ENCODE measurements around the gene SVIL. TPM values are rescaled to one million over a fixed set of nuclear protein-coding genes. Genes with fewer than 3 reads are reported as not detected.
"Not testable (repeated sequence)": the region's sequence is repeated elsewhere in the genome, so short reads cannot be mapped to it uniquely, and the experiment has no call there.

SVIL gene
- total RNA-seq, 2 experiments from 2014 or later: 0.47 to 1.5 TPM

DNA sequence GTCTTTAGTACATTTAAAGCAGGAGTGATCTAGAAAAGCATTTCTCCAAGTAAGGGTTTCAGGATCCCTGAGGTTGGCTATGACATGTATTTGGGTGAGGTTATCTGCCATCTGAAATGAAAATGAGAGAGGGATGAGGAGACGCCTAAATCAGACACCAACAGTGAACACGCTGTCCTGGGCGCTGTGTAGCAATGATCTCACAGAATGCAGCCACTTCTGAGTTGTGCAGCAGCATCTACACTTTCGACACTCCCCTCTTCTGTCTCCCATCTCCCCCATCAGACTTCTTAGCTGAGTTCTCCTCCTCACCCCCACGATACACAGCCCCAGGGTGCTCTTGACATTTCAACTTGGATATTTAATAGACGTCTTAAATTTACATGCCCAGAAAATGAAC is 95.4 kb downstream of the SVIL start:
- no peak overlapping the region for H3K4me2 ChIP-seq (ENCODE audit: low read length)
- H3K27ac ChIP-seq (ENCODE audit: low read depth, low read length, poor library complexity, severe bottlenecking): no peak overlapping the region
- TF ChIP-seq, protein P1, sequence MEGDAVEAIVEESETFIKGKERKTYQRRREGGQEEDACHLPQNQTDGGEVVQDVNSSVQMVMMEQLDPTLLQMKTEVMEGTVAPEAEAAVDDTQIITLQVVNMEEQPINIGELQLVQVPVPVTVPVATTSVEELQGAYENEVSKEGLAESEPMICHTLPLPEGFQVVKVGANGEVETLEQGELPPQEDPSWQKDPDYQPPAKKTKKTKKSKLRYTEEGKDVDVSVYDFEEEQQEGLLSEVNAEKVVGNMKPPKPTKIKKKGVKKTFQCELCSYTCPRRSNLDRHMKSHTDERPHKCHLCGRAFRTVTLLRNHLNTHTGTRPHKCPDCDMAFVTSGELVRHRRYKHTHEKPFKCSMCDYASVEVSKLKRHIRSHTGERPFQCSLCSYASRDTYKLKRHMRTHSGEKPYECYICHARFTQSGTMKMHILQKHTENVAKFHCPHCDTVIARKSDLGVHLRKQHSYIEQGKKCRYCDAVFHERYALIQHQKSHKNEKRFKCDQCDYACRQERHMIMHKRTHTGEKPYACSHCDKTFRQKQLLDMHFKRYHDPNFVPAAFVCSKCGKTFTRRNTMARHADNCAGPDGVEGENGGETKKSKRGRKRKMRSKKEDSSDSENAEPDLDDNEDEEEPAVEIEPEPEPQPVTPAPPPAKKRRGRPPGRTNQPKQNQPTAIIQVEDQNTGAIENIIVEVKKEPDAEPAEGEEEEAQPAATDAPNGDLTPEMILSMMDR (conservative IDR thresholded peaks at IDR 0.05; ENCODE audit: low read length): no peak
- TF ChIP-seq EZH2phosphoT487 (IDR thresholded peaks at IDR 0.05; ENCODE audit: borderline replicate concordance, low read depth, low read length): no peak
- H3K36me3 ChIP-seq (ENCODE audit: insufficient read depth, low read length): no peaks in the 10 kb centered on the region
- CTCF ChIA-PET (ENCODE audit: unreplicated experiment): no interaction called here
- no TSS peak for BruUV-seq (replicated peaks)
- intact Hi-C loops (cut with micrococcal nuclease; ENCODE audit: unreplicated experiment): no loop called here
- H3K4me1 ChIP-seq (ENCODE audit: insufficient read depth, low read length, poor library complexity, severe bottlenecking): peaks cover 9% of the 10 kb centered on the region
- DNase-seq (ENCODE audit: low spot score): no peak
- no peaks in the 10 kb centered on the region for H3K79me2 ChIP-seq (ENCODE audit: insufficient read depth, low read depth, low read length)
- no peak overlapping the region for H3K4me3 ChIP-seq (ENCODE audit: low read depth, low read length, poor library complexity, severe bottlenecking)
- H3K9me2 ChIP-seq (ENCODE audit: insufficient read depth, low read length): no peaks in the 10 kb centered on the region
- POLR2A ChIA-PET: no interaction called here
- no peaks in the 10 kb centered on the region for H3K9me3 ChIP-seq (ENCODE audit: low read length)
- no peak overlapping the region for H2AFZ ChIP-seq (ENCODE audit: low read length)
- no peaks in the 10 kb centered on the region for H4K20me1 ChIP-seq (ENCODE audit: insufficient read depth, low read length)

DNA sequence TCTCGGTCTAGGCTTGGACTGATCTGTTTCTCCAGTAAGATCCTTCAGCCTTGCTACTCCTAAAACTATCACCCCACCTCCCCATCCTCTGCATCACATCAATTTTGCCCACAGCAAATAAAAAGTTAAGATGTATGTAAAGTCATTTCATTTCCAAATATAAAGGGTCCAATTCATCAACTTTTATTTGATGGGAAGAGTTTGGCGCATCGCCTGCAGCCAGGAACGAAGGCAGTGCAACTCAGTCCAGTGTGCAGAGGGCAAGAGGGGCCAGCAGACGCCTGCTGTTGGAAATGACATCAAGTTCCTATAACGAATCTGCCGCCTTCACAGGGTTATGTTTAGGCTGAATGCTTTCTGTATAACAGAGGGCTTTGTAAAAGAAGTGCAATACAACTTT is 97.0 kb downstream of the SVIL start:
- ChIA-PET POLR2A (no interaction called here), CTCF (ENCODE audit: unreplicated experiment) (no interaction called here)
- intact Hi-C loops (cut with micrococcal nuclease; ENCODE audit: unreplicated experiment): no loop called here
- DNase-seq (ENCODE audit: low spot score): no peak
- no peaks in the 10 kb centered on the region for H3K79me2 ChIP-seq (ENCODE audit: insufficient read depth, low read depth, low read length)
- no peak overlapping the region for H3K4me2 ChIP-seq (ENCODE audit: low read length)
- no peaks in the 10 kb centered on the region for H3K9me2 ChIP-seq (ENCODE audit: insufficient read depth, low read length)
- TF ChIP-seq, protein P1 (conservative IDR thresholded peaks at IDR 0.05; ENCODE audit: low read length): no peak
- no peak for TF ChIP-seq EZH2phosphoT487 (IDR thresholded peaks at IDR 0.05; ENCODE audit: borderline replicate concordance, low read depth, low read length)
- H3K27ac ChIP-seq (ENCODE audit: low read depth, low read length, poor library complexity, severe bottlenecking): no peak overlapping the region
- no peaks in the 10 kb centered on the region for H3K4me1 ChIP-seq (ENCODE audit: insufficient read depth, low read length, poor library complexity, severe bottlenecking)
- H3K4me3 ChIP-seq (ENCODE audit: low read depth, low read length, poor library complexity, severe bottlenecking): no peak overlapping the region
- H3K36me3 ChIP-seq (ENCODE audit: insufficient read depth, low read length): no peaks in the 10 kb centered on the region
- no TSS peak for BruUV-seq (replicated peaks)
- no peaks in the 10 kb centered on the region for H3K9me3 ChIP-seq (ENCODE audit: low read length)
- H2AFZ ChIP-seq (ENCODE audit: low read length): no peak overlapping the region
- no peaks in the 10 kb centered on the region for H4K20me1 ChIP-seq (ENCODE audit: insufficient read depth, low read length)

DNA sequence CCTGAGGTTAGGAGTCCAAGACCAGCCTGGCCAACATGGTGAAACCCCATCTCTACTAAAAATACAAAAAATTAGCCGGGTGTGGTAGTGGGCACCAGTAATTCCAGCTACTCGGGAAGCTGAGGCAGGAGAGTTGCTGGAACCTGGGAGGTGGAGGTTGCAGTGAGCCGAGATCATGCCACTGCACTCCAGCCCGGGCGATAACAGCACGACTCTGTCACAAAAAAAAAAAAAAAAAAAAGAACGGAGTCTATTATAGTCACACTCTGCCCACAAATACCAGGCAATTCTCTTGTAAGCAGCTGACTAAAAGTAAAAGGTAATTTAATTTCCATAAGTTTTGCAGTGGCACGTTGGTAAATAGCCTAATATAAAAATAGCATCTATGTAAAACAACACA is 98.1 kb downstream of the SVIL start:
- BruUV-seq (replicated peaks); H3K79me2 ChIP-seq (ENCODE audit: insufficient read depth, low read depth, low read length); CTCF ChIA-PET (ENCODE audit: unreplicated experiment); intact Hi-C loops (cut with micrococcal nuclease; ENCODE audit: unreplicated experiment); H3K27ac ChIP-seq (ENCODE audit: low read depth, low read length, poor library complexity, severe bottlenecking); H3K9me2 ChIP-seq (ENCODE audit: insufficient read depth, low read length); DNase-seq (ENCODE audit: low spot score); POLR2A ChIA-PET; H3K36me3 ChIP-seq (ENCODE audit: insufficient read depth, low read length); H3K9me3 ChIP-seq (ENCODE audit: low read length); H3K4me3 ChIP-seq (ENCODE audit: low read depth, low read length, poor library complexity, severe bottlenecking); H3K4me1 ChIP-seq (ENCODE audit: insufficient read depth, low read length, poor library complexity, severe bottlenecking); H4K20me1 ChIP-seq (ENCODE audit: insufficient read depth, low read length); H3K4me2 ChIP-seq (ENCODE audit: low read length); H2AFZ ChIP-seq (ENCODE audit: low read length): not testable (repeated sequence)
